LNCaP clone FGC (cell line): ENCODE data around the gene KRT2.

Experiments used
- DNase-seq: peaks from one replicate; pipeline ENCODE4 v3.0.0-alpha.2; 2011; ENCODE audit warnings: low read depth
- H3K4me3 ChIP-seq: 2 replicates; pipeline ENCODE4 v1.5.1; 2011; ENCODE audit warnings: mild to moderate bottlenecking, low read depth, low read length, control low read depth
- TF ChIP-seq, protein P1 (sequence below): IDR thresholded peaks from 2 replicates; pipeline ENCODE4 v1.5.1; 2012; ENCODE audit warnings: mild to moderate bottlenecking; ENCODE audit not compliant: control insufficient read depth, insufficient read depth; ENCODE audit errors: extremely low read depth

KRT2 gene

DNA sequence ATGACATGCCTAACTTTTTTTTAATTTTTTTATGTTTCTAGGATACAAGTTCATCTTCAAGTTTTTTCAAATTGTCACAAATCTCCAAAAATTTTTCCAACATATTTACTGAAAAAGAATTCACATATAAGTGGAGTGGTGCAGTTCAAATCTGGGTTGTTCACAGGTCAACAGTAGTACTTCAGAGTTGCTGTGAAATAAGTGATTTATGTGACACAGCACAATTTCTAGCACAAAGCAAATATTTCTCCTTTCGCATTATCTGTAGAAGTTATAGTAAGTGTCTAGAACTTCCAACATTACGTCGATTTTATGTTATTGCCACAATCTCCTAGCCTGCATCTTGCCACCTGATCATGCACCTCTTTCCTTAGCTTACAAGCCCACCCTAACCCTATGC lies 9.7 kb upstream of the KRT2 start:
- H3K4me3 ChIP-seq, result no peak overlapping the region
- no peak for DNase-seq
- TF ChIP-seq, protein P1, sequence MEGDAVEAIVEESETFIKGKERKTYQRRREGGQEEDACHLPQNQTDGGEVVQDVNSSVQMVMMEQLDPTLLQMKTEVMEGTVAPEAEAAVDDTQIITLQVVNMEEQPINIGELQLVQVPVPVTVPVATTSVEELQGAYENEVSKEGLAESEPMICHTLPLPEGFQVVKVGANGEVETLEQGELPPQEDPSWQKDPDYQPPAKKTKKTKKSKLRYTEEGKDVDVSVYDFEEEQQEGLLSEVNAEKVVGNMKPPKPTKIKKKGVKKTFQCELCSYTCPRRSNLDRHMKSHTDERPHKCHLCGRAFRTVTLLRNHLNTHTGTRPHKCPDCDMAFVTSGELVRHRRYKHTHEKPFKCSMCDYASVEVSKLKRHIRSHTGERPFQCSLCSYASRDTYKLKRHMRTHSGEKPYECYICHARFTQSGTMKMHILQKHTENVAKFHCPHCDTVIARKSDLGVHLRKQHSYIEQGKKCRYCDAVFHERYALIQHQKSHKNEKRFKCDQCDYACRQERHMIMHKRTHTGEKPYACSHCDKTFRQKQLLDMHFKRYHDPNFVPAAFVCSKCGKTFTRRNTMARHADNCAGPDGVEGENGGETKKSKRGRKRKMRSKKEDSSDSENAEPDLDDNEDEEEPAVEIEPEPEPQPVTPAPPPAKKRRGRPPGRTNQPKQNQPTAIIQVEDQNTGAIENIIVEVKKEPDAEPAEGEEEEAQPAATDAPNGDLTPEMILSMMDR, result no peak

DNA sequence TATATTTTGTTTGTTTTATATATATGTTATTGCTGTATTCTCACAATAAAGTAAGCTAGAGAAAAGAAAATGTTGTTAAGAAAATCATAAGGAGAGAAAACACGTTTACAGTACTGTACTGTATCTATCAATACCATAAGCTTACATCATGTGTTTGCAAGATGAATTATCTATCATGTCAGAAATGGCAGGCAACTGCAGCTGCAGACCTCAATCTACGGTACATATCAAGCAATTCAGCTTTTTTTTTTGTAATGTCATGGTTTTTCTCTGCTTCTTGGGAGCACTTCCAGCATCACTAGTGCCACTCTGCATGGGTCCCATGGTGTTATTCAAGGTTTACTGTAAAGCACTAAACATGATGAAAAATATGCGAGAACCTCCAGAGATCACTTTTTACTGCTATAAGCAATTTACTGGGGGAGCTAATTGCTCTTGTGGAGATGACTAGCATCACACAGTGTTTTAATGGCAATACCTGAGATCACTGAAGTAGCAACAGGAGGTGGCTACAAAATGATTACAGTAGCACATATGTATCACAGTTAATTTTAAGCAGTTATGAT lies 9.0 kb upstream of the KRT2 start:
- no peak for DNase-seq
- H3K4me3 ChIP-seq, result no peak overlapping the region
- TF ChIP-seq, protein P1, result no peak

DNA sequence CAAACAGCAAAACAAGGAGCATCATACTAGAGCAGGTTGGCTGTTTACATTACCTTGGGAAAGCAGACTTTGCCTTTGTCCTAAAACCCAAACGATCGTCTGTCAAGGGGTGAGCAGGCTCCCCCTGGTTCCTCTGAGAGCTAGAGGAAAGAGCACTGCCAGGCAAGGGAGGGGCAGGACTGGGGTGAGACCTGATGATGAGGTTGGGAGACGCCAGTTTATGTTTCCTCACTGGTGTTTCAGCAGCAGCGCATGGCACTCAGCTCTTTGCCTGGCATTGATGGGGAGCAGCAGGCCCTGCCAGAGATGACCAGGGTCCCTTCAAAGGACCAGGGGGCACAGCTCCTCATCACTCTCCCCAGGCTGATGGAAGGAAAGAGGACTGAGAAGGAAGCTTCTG lies 7.9 kb upstream of the KRT2 start:
- DNase-seq, result no peak
- TF ChIP-seq, protein P1, result no peak
- H3K4me3 ChIP-seq, result no peak overlapping the region

DNA sequence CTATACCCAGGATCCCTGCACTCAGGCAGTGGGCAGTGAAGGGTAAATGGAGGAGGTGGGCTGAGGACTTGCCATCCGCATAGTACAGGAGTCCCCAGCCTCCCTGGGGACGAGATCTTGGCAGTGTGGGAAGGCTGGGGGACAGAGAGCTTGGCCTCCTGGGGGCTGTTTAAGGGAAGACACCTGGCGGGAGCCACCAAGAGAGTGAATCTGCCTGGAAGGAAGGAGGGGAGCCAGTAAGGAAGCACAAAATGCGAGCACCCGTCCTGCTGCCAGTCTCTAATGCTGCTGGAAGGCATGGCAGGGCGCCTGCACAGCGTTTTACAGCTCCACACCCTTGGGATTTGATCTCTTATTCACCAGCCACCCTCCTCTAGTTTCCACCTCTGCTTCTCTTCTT lies 7.4 kb upstream of the KRT2 start:
- TF ChIP-seq, protein P1, result no peak
- DNase-seq, result no peak
- no peak overlapping the region for H3K4me3 ChIP-seq

DNA sequence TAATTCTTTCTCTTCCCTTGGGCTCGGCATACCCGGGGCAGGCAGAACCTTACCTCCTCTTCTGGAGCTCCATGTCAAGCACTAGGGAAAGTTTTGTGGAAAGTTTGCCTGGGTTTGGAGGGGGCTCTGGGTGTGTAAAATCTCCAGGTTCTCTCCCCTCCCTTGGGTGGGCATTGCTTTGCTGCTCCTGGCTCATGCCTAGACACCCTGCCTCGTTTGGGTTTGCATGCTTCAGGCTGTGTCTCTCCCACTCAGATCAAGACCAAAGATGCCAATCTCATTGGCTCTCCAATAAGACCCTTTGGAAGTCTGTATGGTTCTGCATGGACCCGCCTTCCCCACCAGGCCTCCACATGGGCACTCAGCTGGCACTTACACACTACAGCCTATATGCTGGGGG lies 6.2 kb upstream of the KRT2 start:
- H3K4me3 ChIP-seq, result no peak overlapping the region
- TF ChIP-seq, protein P1, result no peak
- no peak for DNase-seq

DNA sequence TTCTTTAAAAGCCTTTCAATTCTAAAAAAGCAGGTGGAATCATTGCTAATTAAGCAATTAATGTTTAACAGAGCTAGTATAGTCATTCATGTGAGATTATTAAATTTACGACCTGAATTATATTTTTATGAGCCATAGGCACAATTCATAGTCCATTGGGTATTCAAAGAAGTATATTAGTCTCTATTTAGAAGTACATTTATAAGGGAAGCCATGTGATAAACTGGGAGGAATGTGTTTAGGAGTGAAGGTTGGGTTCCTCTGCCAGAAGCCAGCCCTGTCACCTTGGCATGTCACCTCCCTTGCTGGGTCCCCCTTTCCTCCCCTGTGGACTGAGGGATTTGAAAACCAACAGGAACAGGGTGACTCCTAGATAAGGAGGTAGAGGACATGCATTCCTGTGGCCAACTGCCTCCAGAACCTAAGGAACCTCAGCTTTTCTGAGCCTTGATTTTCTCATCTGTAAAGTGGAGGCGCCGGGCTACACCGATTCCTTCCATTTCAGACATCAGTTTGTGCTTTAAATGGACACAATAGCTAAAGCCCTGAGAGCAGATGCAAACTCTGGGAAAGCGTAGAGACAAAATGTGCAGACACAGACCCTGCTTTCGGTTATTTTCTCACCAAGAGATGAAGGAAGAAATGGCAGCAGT lies 5.4 kb upstream of the KRT2 start:
- TF ChIP-seq, protein P1, result no peak
- DNase-seq, result no peak
- H3K4me3 ChIP-seq, result no peak overlapping the region

DNA sequence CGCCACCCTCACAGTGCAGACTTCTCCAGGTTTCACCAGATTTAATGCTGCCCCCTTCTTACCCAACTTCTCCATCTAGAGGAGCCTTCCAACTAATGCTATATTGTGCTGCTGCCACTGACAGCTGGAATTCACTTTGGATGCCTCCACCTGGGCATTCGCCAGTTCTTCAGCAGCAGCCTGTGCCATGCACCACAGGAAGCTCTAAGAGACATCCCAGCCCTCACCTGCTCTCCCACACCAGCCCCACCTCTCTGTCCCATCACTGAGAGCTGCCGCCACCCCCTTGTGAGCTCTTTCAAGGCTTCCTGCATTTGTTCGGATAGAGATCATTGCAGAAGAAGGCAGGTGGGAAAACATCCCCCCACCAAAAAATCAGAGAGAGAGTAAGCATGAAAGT lies 4.6 kb upstream of the KRT2 start:
- TF ChIP-seq, protein P1, result no peak
- no peak for DNase-seq
- no peak overlapping the region for H3K4me3 ChIP-seq
